HG02973 (cell line): ENCODE results near the gene RFTN1.

Experiments
- ATAC-seq: cut with Tn5 transposase; IDR thresholded peaks from one replicate; pipeline ENCODE4 v1.9.1; 2021; ENCODE audit warnings: moderate library complexity; ENCODE audit not compliant: unreplicated experiment

RFTN1 gene

DNA sequence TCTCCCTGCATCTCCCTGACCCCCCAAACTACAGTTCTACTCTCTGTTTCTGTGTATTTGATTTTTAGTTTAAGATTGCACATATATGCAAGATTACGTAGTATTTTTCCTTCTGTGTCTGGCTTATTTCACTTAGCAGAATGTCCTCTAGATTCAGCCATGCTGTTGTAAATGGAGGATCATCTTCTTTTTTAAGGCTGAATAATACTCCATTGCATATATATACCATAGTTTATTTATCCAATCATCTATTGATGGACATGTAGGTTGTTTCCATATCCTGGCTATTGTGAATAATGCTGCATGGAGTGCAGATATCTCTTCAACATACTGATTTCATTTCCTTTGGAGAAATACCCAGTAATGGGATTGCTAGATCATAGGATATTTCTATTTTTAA lies 70.8 kb downstream of the RFTN1 start:
- ATAC-seq, result no peak

- no peak for ATAC-seq
These were observed 72.1 kb downstream of the RFTN1 start for GRCh38 chr3:16441371-16441875.

DNA sequence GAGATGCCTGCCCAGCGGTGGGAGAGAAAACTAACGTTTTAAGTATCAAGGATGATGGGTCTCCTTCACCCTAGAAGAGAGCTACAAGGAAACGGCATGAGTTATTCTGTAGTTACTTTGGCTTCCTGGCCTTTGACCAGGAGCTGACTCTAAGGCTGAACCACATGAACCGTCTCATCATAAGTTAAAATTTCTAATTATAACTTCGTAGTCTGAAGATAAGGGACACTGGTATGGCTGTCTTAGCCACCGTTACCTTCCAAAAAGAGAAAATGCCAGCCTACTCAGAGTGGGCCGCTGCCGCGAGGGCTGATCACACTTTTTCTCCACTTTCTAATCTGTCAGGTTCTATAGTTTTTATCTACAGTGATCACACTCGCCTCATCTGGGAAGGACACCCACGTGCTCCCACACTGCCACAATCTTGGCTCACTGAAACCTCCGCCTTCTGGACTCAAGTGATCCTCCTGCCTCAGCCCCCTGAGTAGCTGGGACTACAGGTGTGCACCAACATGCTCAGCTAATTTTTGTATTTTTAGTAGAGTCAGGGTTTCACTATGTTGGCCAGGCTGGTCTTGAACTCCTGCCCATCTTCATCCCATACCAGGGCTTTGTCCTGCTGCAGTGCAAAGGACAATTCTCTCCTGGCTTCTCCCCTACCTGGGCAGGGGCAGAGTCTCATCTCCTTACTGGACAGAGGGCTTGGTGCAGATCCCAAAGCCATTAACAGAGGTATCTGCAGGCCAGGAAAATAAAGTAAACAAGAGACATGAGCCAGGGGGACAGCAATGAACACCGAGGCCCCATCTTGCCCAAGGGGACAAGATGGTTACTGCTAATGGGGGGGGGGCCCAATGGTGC lies 73.4 kb downstream of the RFTN1 start:
- ATAC-seq, result no peak

DNA sequence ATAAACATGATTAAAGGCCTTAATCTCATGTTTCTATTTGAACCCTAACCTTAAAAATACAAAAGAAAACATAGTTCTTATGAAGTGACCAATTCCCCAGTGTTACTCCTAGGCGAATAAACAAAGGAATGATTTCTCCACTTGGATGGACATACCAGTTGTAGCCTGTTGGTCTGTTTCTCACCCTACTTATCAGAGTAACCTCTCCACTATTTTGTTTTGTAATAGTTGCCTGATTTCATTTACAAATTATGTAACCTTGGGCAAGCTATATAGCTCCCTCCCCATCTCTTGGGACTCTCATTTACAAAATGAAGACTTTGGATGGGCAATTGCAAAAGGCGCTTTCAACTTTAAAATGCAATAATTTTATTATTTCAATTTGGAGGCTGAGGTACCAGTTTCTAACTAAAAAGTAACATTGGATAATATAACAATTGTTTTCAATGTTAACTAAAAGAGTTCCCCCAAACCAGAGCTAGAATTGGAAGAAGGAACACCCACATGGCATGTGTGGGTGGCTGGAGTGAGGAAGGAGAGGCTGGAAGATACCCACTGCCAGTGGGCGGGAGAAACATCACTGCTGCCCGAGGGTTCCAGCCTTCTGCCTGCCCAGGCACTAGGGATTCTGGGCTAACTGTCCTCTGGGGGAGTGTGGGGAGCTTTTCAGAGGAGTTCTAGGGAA lies 74.2 kb downstream of the RFTN1 start:
- ATAC-seq, result no peak

DNA sequence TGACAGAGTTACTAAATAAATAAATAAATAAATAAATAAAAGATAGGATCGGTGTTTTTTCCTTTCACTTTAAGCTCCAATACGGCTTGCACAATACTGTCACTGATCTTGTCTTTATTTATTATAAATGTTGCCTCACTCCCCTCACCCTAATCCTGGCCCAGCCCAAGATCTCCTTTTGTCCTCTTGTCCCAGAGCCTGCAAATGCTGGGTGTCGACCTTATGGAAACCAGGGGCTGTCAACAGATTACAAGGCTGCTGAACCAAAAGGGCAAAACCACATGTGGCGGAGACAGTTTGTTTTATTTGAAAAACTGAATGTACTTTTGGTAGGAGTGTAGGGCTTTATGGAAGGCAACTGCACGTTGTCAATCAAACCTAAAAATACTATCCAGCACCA lies 75.9 kb downstream of the RFTN1 start:
- no peak for ATAC-seq

DNA sequence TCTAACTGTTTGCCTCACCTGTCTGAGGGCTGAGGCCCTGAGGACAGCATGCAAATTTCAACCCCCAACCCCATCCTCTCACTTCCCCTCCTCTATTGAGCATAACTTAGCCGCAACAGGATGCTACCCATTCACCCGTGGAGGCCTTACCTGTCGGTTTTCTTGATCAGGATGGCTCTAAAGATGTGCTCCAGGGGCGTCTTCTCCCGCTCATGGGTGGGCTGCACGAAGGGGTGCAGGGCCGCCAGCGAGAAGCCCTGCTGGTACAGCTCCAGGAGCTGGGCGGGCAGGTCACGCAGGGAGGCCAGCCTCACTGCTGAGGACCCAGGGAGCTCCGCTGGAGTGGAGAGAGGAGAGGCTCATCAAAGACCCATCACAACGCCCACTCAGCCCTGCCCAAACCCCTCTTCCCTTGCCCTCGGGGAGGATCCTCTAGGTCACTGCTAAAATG lies 79.8 kb downstream of the RFTN1 start:
- peak; percentile 75 for ATAC-seq

- no peak for ATAC-seq
These were observed 80.8 kb downstream of the RFTN1 start for GRCh38 chr3:16432714-16433113.

GRCh38 chr3:16430717-16431630 lies 82.5 kb downstream of the RFTN1 start:
- ATAC-seq, result peak; percentile 42

DNA sequence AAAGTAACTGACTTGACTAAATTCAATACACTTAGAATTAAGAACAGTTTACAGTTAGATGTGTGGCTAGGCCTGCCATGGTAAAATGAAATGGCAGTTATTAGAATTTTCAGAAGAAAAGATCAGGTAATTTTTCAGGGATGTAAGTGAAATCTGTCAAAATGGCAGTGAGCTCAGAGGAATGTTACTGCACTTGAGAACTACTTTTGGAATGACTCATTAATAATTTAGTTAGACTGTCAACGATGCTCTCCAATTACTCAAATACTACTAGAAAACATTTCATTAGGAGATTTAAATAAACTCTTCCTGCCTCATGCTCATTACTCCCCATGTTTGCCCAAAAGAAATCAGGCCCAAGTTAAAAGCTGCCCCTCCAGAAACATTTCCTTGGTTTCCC lies 84.4 kb downstream of the RFTN1 start:
- no peak for ATAC-seq

DNA sequence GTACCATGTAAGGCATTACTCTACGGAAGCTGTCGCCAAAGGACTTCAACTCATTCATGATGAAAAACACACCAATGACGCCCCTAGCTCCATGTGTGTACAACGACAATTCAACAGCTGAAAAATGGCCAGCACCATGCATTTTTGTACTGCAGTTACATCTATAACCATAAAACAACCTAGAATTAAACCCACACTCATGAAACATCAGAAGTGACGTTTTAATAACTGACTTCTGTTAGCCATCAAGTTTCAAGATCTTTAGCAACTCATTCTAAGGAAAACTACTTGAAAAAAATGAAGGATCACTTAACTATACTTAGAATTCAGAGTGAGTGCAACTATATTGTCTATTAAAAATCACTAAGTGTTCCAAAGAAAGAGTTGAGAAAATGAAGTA lies 84.9 kb downstream of the RFTN1 start:
- no peak for ATAC-seq

- no peak for ATAC-seq
These were observed 86.2 kb downstream of the RFTN1 start for GRCh38 chr3:16427103-16427965.

DNA sequence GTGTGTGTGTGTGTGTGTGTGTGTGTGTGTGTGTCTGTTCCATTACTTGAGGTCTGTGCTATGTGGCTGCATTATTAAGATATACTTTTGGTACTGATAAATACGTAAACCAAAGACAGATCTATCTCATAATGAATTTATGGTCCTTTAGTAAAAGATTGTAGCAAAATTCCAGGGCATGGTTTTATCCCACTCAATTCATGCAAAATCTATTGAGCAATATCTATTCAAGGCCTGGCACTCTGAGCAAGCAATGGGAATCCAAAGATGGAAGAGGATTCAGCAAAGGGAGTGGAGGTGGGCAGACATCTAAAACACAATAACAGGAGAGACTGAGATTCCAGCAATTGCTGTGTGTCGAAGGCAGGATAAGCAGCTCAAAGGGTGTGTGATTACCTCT lies 86.8 kb downstream of the RFTN1 start:
- no peak for ATAC-seq

GRCh38 chr3:16426029-16426400 lies 87.5 kb downstream of the RFTN1 start:
- no peak for ATAC-seq

- ATAC-seq, result no peak
These were observed 88.0 kb downstream of the RFTN1 start for GRCh38 chr3:16425398-16426028.

- peak; percentile 83 for ATAC-seq
These were observed 89.4 kb downstream of the RFTN1 start for GRCh38 chr3:16423947-16424673.

DNA sequence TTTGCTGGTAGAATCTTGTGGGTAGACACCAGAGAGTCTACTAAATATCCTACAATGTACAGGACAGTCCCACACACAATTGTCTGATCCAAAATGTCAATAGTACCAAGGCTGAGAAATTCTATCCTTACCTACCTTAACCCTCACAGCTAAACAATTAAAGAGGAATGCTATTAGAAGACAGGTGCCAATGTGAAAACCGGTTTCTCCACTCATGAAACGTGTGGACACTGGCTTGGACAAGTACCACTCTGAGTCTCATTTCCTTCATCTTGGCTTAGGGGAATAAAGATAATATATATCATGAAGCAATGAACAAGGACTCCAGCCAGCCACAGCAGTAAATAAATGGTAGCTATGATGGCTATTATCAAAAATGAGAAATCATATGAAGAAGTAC lies 90.2 kb downstream of the RFTN1 start:
- ATAC-seq, result no peak

DNA sequence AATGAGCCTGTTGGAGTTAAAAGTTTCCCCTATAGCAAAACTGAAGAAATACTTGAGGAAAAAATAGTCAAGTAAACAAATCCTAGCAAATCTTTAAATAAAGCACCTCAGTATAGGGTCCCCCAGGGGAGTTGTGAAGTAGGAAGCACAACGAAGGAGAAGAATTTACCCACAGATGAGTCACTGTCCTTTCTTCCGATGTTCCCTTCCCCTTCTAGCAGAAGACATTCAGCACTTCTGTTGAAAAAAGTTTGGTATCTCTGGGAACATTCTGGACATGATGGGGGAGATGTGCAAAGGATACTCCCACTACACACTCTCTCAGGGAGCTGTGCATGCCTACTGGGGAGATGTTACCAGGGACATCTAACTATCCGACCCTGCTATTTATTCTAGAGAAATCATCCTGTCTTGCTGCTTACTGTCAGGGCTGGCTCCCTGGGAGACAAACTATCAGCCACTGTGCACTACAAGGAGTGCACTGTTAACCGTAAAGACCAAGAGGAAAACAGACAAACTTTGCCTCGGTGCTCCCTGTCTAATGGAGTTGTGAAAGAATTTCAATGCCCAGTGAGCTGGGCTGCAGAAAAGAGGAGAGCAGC lies 93.8 kb downstream of the RFTN1 start:
- no peak for ATAC-seq

GRCh38 chr3:16417945-16418739 lies 95.4 kb downstream of the RFTN1 start:
- no peak for ATAC-seq
